GM18519 (cell line): ENCODE measurements around the gene TMCC3.
"Not testable (repeated sequence)": the region's sequence is repeated elsewhere in the genome, so short reads cannot be mapped to it uniquely, and the experiment has no call there.

Source experiments
- ATAC-seq: cut with Tn5 transposase; IDR thresholded peaks from one replicate; pipeline ENCODE4 v1.9.1; 2021; ENCODE audit warnings: mild to moderate bottlenecking, moderate library complexity; ENCODE audit not compliant: unreplicated experiment, low FRiP score

Gene TMCC3

GRCh38 chr12:94584377-94584776 lies 66.0 kb downstream of the TMCC3 start:
- ATAC-seq: no peak

DNA sequence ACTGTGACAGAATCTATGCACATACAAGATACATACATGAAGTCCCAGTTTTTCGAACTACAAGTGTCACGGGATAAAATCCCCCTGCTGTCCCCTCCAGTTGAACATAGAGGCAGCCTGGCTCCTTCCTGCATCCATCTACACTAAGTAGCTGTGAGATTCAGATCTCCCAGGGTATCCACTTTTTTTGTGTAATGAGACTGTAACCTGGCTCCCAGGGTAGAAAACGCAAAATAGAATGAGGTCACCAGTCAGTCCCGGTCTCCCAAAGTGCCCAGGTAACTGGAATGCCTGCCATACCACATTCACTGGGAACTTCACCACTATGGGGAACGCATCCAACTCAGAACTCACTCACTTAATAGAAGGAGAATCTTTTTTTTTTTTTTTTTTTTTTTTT lies 67.8 kb downstream of the TMCC3 start:
- ATAC-seq: no peak

- ATAC-seq: no peak
These were observed 74.5 kb downstream of the TMCC3 start for GRCh38 chr12:94575645-94576403.

DNA sequence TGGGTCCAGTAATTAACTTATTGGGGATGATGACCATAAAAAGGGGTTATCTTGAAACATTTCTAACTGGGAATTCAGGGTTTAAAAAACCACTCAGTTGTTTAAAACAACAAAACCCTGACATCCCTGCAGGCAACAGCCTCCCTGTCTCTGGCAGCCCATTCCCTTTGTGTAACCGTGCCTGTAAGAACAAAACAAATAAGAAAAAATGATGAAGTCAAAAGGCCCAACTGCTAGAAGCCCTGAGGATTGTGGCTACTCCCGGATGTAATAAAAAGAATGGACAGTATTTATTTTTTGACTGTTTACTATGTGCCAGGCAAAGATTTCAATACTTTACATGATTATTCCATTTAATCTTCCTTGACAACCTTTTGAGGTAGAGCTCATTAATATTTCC lies 75.3 kb downstream of the TMCC3 start:
- no peak for ATAC-seq

DNA sequence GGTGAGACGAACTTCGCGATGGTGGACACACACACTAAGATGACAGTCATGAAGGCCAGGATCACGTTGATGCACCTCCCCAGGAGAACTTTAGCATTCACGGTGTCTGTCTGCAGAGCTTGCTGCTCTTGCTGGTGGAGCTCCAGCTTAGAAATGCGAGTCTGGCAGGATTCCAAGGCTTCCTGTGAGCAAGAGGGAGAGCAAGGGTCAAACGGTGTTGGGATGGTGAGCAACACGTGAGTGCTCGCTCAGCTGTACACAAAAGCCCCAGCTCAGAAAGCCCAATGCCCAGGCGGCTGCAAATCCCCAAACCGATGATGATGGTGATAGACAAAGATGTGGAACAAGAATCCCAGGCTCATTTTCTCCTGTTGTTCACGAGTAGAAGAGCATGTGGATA lies 78.8 kb downstream of the TMCC3 start:
- no peak for ATAC-seq

- ATAC-seq: no peak
These were observed 80.2 kb downstream of the TMCC3 start for GRCh38 chr12:94570161-94570560.

DNA sequence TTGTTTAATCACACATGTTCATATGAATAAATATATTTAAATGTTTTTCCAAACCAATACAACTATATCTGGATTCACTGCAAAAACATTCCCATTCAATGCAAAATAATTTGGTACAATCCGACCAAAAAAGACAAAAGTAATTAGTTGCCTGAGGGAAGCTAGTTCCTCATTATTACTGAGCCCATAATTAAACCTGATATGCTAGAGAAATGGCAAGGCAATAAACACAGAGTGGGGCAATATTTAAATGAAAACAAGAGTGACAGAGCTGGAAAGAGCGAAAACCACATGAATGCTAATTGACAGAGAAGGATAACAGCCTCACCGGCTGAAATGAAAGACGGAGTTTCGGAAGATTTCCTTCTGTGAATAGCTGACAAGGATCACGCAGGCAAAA lies 82.6 kb downstream of the TMCC3 start:
- ATAC-seq: no peak

DNA sequence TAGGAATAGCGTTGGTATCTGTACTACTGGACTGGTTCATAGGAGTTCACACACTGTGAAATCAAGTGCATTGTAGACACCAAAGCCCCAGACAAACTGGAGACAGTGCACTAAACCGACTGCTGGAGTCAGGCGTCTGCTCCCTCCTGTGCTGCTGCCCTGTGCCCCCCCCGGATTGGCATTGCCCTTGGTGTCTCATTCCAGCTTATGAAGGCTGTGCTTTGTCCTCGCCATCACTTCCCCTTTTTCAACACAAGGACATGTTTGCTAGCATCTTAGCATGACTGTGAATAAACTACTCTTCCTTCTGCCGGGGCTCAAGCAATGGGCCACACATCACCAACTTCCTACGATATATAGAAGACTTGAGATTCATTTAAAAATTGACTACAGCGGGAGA lies 84.0 kb downstream of the TMCC3 start:
- ATAC-seq: no peak

DNA sequence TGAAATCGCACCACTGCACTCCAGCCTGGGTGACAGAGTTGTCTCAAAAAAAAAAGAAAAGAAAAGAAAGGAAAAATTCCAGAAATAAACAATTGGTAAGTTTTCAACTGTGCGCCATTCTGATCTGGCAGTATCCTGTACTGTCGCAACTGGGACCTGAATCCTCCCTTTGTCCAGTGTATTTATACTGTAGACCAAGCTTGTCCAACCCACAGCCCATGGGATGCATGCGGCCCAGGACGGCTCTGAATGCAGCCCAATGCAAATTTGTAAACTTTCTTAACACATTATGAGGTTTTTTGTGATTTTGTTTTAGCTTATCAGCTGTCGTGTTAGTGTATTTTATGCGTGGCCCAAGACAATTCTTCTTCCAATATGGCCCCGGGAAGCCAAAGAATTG lies 84.7 kb downstream of the TMCC3 start:
- ATAC-seq: no peak

DNA sequence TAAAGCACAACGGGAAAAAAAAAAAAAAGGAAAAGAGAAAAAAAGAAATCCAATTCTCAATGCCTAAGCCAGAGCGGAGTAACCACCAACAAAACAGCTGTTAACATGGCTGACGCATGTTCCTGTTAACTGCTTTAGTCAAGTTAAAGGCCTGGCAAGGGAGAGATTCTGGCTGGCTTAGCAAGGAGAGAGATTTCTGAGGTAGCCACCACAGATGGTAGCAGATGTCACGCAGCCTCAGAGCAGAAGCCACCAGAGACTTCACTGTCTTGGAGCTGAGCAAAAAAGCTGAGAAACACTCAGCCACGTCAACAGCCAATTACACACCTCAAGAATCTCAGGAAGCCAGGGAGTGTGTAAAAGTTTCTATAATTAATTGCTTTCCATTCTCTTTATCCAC lies 87.1 kb downstream of the TMCC3 start:
- no peak for ATAC-seq

DNA sequence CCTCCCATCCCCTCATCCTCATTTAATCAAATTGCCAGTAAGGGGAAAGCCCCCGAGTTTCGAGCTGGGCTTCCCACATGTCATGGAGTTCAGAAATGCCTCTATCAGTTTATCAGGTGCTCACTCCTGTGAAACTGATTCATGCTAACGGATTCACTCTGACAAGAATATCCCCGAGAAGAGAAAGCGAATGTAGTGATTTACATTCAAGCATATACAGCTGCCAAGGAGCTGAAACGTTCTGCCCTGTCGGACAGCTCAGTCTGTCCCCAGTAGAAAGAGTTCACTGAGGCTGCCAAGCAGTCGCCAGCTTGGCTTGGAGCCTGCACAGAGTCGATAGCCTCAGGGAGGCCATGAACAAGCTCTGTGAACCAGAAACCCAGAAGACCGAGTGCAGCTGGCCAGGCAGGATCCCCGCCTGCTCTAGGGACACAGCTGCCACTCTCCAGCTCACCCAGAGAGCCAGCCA lies 88.4 kb downstream of the TMCC3 start:
- ATAC-seq: peak; percentile 85

DNA sequence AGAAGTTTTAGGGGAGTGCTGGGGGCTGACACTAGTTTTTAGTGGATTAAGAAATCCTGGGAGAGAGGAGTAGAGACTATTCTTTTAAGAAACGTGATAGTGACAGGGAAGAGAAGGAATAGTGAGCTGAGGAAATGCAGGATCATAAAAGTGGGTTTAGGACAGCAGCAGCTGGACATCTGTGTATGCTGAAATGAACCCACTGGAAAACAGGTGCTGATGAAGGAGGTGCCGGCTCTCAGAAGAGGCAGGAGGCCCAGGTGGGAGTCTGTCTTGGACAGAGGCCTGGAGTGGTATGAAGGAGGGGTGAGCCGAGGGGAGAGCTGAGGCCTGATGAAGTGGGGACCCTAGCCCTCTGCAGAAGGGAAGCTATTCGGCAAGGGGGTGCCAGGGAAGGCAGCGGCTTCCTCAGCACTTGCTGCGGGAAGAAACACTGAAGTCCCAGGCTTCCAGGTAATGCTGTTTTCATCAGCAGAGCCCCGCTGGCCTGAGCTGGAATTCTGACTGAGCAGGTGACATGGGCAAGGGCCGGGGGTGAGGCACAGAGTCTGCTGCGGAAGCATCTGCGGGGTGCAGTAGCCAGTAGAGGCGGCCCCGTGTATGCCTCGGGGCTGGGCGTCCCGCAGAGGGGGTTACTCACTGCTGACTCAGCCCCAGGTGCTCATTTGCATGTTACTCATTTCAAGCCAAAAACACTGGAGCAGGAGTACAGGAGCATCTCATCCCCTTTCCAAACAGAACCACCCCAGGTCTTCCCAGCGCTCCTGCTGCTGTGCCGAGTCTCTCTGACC lies 89.7 kb downstream of the TMCC3 start:
- peak; percentile 36 for ATAC-seq

GRCh38 chr12:94558612-94559011 lies 91.7 kb downstream of the TMCC3 start:
- ATAC-seq: no peak

DNA sequence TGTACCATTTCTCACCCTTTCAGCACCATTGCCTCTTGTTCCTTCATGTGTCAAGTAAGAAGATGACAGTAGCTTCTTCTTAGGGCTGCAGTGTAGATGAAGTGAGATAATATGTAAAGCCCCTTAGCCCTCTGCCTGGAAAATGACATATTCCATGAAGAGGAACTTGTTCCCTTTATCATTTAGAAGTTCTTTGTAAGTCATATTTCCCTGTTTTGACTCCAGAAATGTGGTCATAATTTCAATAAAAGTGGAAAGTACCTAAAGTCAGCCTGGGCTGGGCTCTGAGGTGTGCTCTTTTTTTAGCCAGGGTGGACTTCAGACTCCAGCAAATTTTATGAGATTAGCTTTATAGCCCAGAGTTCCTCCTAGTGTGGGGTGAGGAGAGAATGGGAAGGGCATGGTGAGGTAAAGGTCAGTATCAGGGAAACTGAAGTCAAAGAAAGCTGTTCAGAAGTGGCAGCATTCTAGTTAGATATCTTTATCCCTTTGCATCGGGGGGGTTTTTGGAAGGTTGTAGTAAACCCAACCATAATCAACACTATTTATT lies 92.5 kb downstream of the TMCC3 start:
- ATAC-seq: no peak

DNA sequence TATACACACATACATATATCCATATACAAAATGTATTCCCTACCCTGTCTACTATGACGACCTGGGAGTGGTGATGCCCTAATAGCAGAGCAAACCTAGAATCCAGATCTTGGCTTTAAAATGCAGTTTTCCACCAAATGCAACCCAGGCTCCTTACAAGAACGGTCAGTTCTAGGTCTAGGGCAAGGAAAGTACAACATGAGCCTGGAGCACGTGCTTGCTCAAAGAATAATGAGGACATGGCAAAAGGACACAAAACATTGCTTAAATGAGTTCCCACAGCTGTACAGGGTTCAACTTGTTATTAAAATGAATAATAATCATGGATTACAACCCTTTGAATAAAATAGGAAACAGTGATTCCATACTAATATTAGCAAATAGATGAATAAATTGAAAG lies 94.7 kb downstream of the TMCC3 start:
- ATAC-seq: no peak

DNA sequence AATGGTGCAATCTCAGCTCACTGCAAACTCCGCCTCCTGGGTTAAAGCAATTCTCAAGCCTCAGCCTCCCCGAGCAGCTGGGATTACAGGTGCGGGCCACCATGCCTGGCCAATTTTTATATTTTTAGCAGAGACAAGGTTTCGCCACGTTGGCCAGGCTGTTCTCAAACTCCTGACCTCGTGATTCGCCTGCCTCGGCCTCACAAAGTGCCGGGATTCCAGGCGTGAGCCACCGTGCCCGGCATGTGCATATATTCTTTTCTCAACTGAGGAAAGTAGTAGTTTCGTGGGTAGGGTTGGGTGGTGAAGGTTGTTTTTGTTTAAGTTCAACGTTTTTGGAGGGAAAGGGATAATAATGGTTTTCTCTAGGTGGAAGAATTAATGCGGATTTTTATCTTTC lies 96.5 kb downstream of the TMCC3 start:
- ATAC-seq: no peak

DNA sequence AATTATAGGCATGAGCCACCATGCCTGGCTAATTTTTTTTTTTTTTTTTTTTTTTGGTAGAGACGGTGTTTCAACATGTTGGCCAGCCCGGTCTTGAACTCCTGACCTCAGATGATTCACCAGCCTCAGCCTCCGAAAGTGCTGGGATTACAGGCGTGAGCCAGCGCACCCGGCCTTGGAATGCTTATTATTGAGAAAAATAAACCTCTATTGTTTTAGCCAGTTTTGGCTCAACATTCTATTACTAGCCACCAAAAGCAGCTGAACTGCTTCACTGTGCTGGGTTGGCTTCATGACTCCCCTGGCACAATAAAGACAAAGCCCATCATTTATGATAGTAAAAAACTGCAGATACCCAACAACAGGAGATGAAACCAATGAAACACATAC lies 97.2 kb downstream of the TMCC3 start:
- no peak for ATAC-seq

- no peak for ATAC-seq
These were observed 98.5 kb downstream of the TMCC3 start for GRCh38 chr12:94551810-94552209.

- ATAC-seq: no peak
These were observed 99.4 kb downstream of the TMCC3 start for GRCh38 chr12:94550964-94551363.

GRCh38 chr12:94548833-94549232 lies 101.5 kb downstream of the TMCC3 start:
- not testable (repeated sequence) for ATAC-seq

- no peak for ATAC-seq
These were observed 104.2 kb downstream of the TMCC3 start for GRCh38 chr12:94545935-94546771.
